HepG2 (cell line): Measurements from ENCODE around the gene LRIT1. TPM values are rescaled to one million over a fixed set of nuclear protein-coding genes. Genes with fewer than 3 reads are reported as not detected.

Experiments
- ATAC-seq: fragments of 200-7000 bp; cut with Tn5 transposase; 3 replicates; pipeline ENCODE4 v1.9.1; 2020; ENCODE audit warnings: mild to moderate bottlenecking, moderate library complexity
- BruUV-seq: library from RNA; stranded (reverse); fragments of 400-500 nt; replicated peaks from 2 replicates; lab custom pipeline; 2021; lab: Mats Ljungman, UMichigan
- CTCF ChIA-PET: fragments of 300-600 bp; formaldehyde crosslinking; extraction: SDS; loops from one replicate; lab custom pipeline; 2021; ENCODE audit warnings: low total read pairs, inconsistent platforms, low intra/inter-chr PET ratio; lab: Yijun Ruan, JAX
- POLR2A ChIA-PET: fragments of 350-600 bp; sonication (Branson Sonifier 250); formaldehyde crosslinking; loops from one replicate; lab custom pipeline; 2020; ENCODE audit warnings: antibody characterized with exemption, inconsistent platforms; lab: Yijun Ruan, JAX
- DNase-seq: peaks from one replicate; pipeline ENCODE4 v3.0.0-alpha.2; 2015; ENCODE audit warnings: low spot score
- FAIRE-seq: peaks from 3 replicates; lab custom pipeline; 2011; peaks lifted over from hg19 to GRCh38; lab: Jason Lieb, UNC
- H2AFZ ChIP-seq: one replicate; pipeline ENCODE4 v1.6.1; 2011; ENCODE audit warnings: low read length, inconsistent platforms
- H3K27ac ChIP-seq: fragments of 300-600 bp; 3 replicates; pipeline ENCODE4 v1.8.0; 2011; ENCODE audit warnings: mixed run types, mild to moderate bottlenecking, mixed read lengths, low read length, inconsistent platforms; ENCODE audit not compliant: insufficient read depth; ENCODE audit errors: extremely low read length
- H3K27me3 ChIP-seq, 2 experiments: fragments of 200-600 bp in 1 of 2; 2 replicates in 1 of 2; 3 replicates in 1 of 2; pipeline versions ENCODE4 v1.6.0 to v1.8.0; 2011; ENCODE audit warnings: low read length in 2 of 2, mild to moderate bottlenecking in 2 of 2, moderate library complexity in 2 of 2, inconsistent platforms in 1 of 2; ENCODE audit not compliant: insufficient read depth in 2 of 2, control insufficient read depth in 1 of 2
- H3K36me3 ChIP-seq, 2 experiments: fragments of 200-600 bp in 1 of 2; replicated peaks in 1 of 2; 2 replicates in 1 of 2; 3 replicates in 1 of 2; pipeline versions ENCODE4 v1.5.1 to v1.8.0; 2011; ENCODE audit warnings: low read length in 2 of 2, inconsistent platforms in 1 of 2; ENCODE audit not compliant: insufficient read depth in 2 of 2, control insufficient read depth in 1 of 2
- H3K4me1 ChIP-seq: 2 replicates; pipeline ENCODE4 v1.5.1; 2012; ENCODE audit warnings: low read length, inconsistent platforms; ENCODE audit not compliant: insufficient read depth
- H3K4me2 ChIP-seq: 2 replicates; pipeline ENCODE4 v1.6.0; 2011; ENCODE audit warnings: low read depth, low read length, inconsistent platforms
- H3K4me3 ChIP-seq, 3 experiments: fragments of 200-600 bp in 1 of 3; sonication (generic), shearing (Covaris generic) in 1 of 3; replicated peaks in 1 of 3; 2 replicates each; pipeline ENCODE4 v1.5.1; 2011 to 2016; ENCODE audit warnings: low read length in 3 of 3, inconsistent platforms in 2 of 3, low read depth in 2 of 3, mild to moderate bottlenecking in 2 of 3, control low read depth in 1 of 3, mixed read lengths in 1 of 3; ENCODE audit not compliant: insufficient read depth in 1 of 3
- H3K79me2 ChIP-seq: one replicate; pipeline ENCODE4 v1.6.1; 2011; ENCODE audit warnings: low read length, inconsistent platforms; ENCODE audit not compliant: insufficient read depth
- H3K9ac ChIP-seq: 2 replicates; pipeline ENCODE4 v1.6.0; 2011; ENCODE audit warnings: mild to moderate bottlenecking, low read depth, low read length, inconsistent platforms; ENCODE audit not compliant: insufficient read depth
- H3K9me3 ChIP-seq: 2 replicates; pipeline ENCODE4 v1.5.1; 2012; ENCODE audit warnings: mild to moderate bottlenecking, low read length
- H4K20me1 ChIP-seq: 2 replicates; pipeline ENCODE4 v1.6.0; 2011; ENCODE audit warnings: inconsistent platforms, mild to moderate bottlenecking, low read length, moderate library complexity; ENCODE audit not compliant: insufficient read depth
- AKNA ChIP-seq: sonication (generic); formaldehyde crosslinking; IDR thresholded peaks from 2 replicates; pipeline ENCODE4 v1.4.0; 2020; ENCODE audit warnings: missing genetic modification reagents, borderline replicate concordance
- ASH2L ChIP-seq: fragments of 300-600, 200-600 bp; sonication (generic); IDR thresholded peaks from 2 replicates; pipeline ENCODE4 v1.7.0; 2017; ENCODE audit warnings: low read depth, mild to moderate bottlenecking, moderate library complexity, mixed read lengths, low read length; ENCODE audit not compliant: insufficient read length
- CENPBD1 ChIP-seq: sonication (generic); formaldehyde crosslinking; IDR thresholded peaks from 2 replicates; pipeline ENCODE4 v1.8.0; 2022; ENCODE audit warnings: missing genetic modification reagents, low read depth, mild to moderate bottlenecking, borderline replicate concordance
- CREB3 ChIP-seq: sonication (generic); formaldehyde crosslinking; IDR thresholded peaks from 2 replicates; pipeline ENCODE4 v1.5.0; 2020; ENCODE audit warnings: missing genetic modification reagents
- GZF1 ChIP-seq: sonication (generic); formaldehyde crosslinking; IDR thresholded peaks from 2 replicates; pipeline ENCODE4 v1.5.1; 2020; ENCODE audit warnings: mild to moderate bottlenecking, missing genetic modification reagents
- MLLT10 ChIP-seq: sonication (generic); formaldehyde crosslinking; IDR thresholded peaks from 2 replicates; pipeline ENCODE4 v1.4.0; 2020; ENCODE audit warnings: missing genetic modification reagents
- NAIF1 ChIP-seq: sonication (generic); formaldehyde crosslinking; IDR thresholded peaks from 2 replicates; pipeline ENCODE4 v1.5.0; 2020; ENCODE audit warnings: mild to moderate bottlenecking, missing genetic modification reagents, borderline replicate concordance
- NFE2L2 ChIP-seq: fragments of 150-350 bp; IDR thresholded peaks from 2 replicates; pipeline ENCODE4 v1.6.1; 2014; ENCODE audit warnings: low read length
- SALL1 ChIP-seq: sonication (generic); formaldehyde crosslinking; IDR thresholded peaks from 2 replicates; pipeline ENCODE4 v1.8.0; 2022; ENCODE audit warnings: mild to moderate bottlenecking, missing genetic modification reagents
- SMAD1 ChIP-seq: sonication (generic); formaldehyde crosslinking; IDR thresholded peaks from 2 replicates; pipeline ENCODE4 v1.4.0; 2020; ENCODE audit warnings: missing genetic modification reagents, low read depth, mild to moderate bottlenecking, borderline replicate concordance
- SP140L ChIP-seq: sonication (generic); formaldehyde crosslinking; IDR thresholded peaks from 2 replicates; pipeline ENCODE4 v1.4.0; 2020; ENCODE audit warnings: missing genetic modification reagents, borderline replicate concordance
- ZFP1 ChIP-seq: IDR thresholded peaks from 2 replicates; pipeline ENCODE4 v1.6.1; 2016
- ZFP36L1 ChIP-seq: sonication (generic); formaldehyde crosslinking; IDR thresholded peaks from 2 replicates; pipeline ENCODE4 v1.8.0; 2022; ENCODE audit warnings: mild to moderate bottlenecking, missing genetic modification reagents, moderate library complexity
- ZNF274 ChIP-seq: sonication (generic); formaldehyde crosslinking; IDR thresholded peaks from 2 replicates; pipeline ENCODE4 v1.5.1; 2020; ENCODE audit warnings: mild to moderate bottlenecking, missing genetic modification reagents
- ZNF329 ChIP-seq: sonication (generic); formaldehyde crosslinking; IDR thresholded peaks from 2 replicates; pipeline ENCODE4 v1.9.0; 2021; ENCODE audit warnings: low read depth, mild to moderate bottlenecking, missing genetic modification reagents
- ZNF552 ChIP-seq: sonication (generic); formaldehyde crosslinking; IDR thresholded peaks from 2 replicates; pipeline ENCODE4 v1.9.0; 2022; ENCODE audit warnings: missing genetic modification reagents, mild to moderate bottlenecking, borderline replicate concordance
- ZNF670 ChIP-seq: sonication (generic); formaldehyde crosslinking; IDR thresholded peaks from 2 replicates; pipeline ENCODE4 v1.8.0; 2022; ENCODE audit warnings: mild to moderate bottlenecking, missing genetic modification reagents, borderline replicate concordance
- ZNF850 ChIP-seq: sonication (generic); formaldehyde crosslinking; conservative IDR thresholded peaks from 2 replicates; pipeline ENCODE4 v1.9.0; 2021; ENCODE audit warnings: mild to moderate bottlenecking, missing genetic modification reagents
- WGBS: methylation state at CpG from one replicate; pipeline ENCODE4 v1.1.6; 2017; ENCODE audit warnings: low lambda C conversion rate; 5-methylcytosine and 5-hydroxymethylcytosine counted together
- in situ Hi-C: cut with HindIII; loops from 2 replicates; pipeline ENCODE4 v1.10.0; 2017; ENCODE audit warnings: low pct_unique_long_range_greater_than_20kb; ENCODE audit not compliant: extremely low pct_ligation_motif_present
- intact Hi-C: fragments of 100-400 bp; cut with micrococcal nuclease; formaldehyde crosslinking; loops from one replicate; pipeline ENCODE4 v1.10.0; 2022; ENCODE audit not compliant: unreplicated experiment
- polyA plus RNA-seq, 8 experiments: library from polyadenylated mRNA; depleted of rRNA in 3 of 8; stranded (reverse) in 7 of 8; unstranded in 1 of 8; fragments of >200 nt; fragmentation: Illumina TruSeq in 4 of 8; extraction: Trizol in 4 of 8; gene quantifications; 2 replicates each; pipeline versions ENCODE4 v1.2.1 to v1.2.3, GENCODE V29; 2011 to 2016; ENCODE audit warnings: low read depth in 4 of 8, missing spikeins in 1 of 8, mixed read lengths in 1 of 8; ENCODE audit not compliant: insufficient read depth in 1 of 8
- total RNA-seq, 5 experiments: library from RNA; depleted of rRNA; stranded (reverse); fragments of >200 nt; fragmentation: Illumina TruSeq; extraction: Trizol; gene quantifications; 2 replicates each; pipeline ENCODE4 v1.2.3, GENCODE V29; 2016; ENCODE audit warnings: low read depth in 1 of 5

LRIT1 gene
- total and polyA plus RNA-seq, 2 of the 13 experiments (the other 11 are each of a cell fraction or from before 2014, with no cell fraction given) = not detected

GRCh38 chr10:84184517-84184916 lies 56.8 kb downstream of the LRIT1 start:
- POLR2A ChIA-PET = no interaction called here

GRCh38 chr10:84181631-84182030 lies 59.7 kb downstream of the LRIT1 start:
- ATAC-seq (no peak), FAIRE-seq (no peak), DNase-seq (no peak)
- BruUV-seq = no TSS peak
- no peaks in the 10 kb centered on the region for H3K4me1 ChIP-seq
- no peak overlapping the region for H3K4me3 ChIP-seq
- 27% methylated on average over 5 of the region's 5 CpGs for WGBS
- no peak overlapping the region for H3K4me2 ChIP-seq
- CTCF ChIA-PET = no interaction called here
- H2AFZ ChIP-seq = no peak overlapping the region
- intact Hi-C loops (no loop called here), in situ Hi-C loops (no loop called here)
- no peaks in the 10 kb centered on the region for H3K36me3 ChIP-seq
- H3K9me3 ChIP-seq = no peaks in the 10 kb centered on the region
- no peaks in the 10 kb centered on the region for H4K20me1 ChIP-seq
- POLR2A ChIA-PET = no interaction called here
- no peak overlapping the region for H3K27ac ChIP-seq
- no peak overlapping the region for H3K9ac ChIP-seq
- H3K79me2 ChIP-seq = no peaks in the 10 kb centered on the region
- H3K27me3 ChIP-seq = peaks cover 0 to 4% of the 10 kb centered on the region in 2 experiments; a peak in 1 of 5 replicates
- TF ChIP-seq SP140L (CRISPR knock-in tag) (no peak), ASH2L (no peak), ZFP36L1 (CRISPR knock-in tag) (no peak), SMAD1 (no peak), CENPBD1 (no peak), SALL1 (CRISPR knock-in tag) (no peak), CREB3 (CRISPR knock-in tag) (no peak), GZF1 (CRISPR knock-in tag) (no peak), MLLT10 (CRISPR knock-in tag) (no peak), AKNA (CRISPR knock-in tag) (no peak)

More at GRCh38 chr10:84184517-84184916, 56.8 kb downstream of the LRIT1 start:
- Histone ChIP-seq H3K9me3 (no peaks in the 10 kb centered on the region), H3K36me3 (no peaks in the 10 kb centered on the region), H3K9ac (no peak overlapping the region), H3K27me3 (peaks cover 4 to 8% of the 10 kb centered on the region in 2 experiments; a peak in 3 of 5 replicates), H3K4me1 (no peaks in the 10 kb centered on the region), H3K79me2 (no peaks in the 10 kb centered on the region), H3K4me3 (no peak overlapping the region), H4K20me1 (no peaks in the 10 kb centered on the region), H3K27ac (no peak overlapping the region), H2AFZ (no peak overlapping the region), H3K4me2 (no peak overlapping the region)
- CTCF ChIA-PET = no interaction called here
- in situ Hi-C loops (no loop called here), intact Hi-C loops (no loop called here)
- BruUV-seq = no TSS peak
- ATAC-seq (no peak; the same call in 2 of the 3 replicates), FAIRE-seq (no peak), DNase-seq (no peak)
- 0% methylated on average over 4 of the region's 4 CpGs for WGBS
- TF ChIP-seq ZNF670 (no peak), ZNF850 (CRISPR knock-in tag) (no peak), NAIF1 (CRISPR knock-in tag) (no peak), NFE2L2 (no peak), ZNF552 (CRISPR knock-in tag) (no peak), ZNF329 (no peak), ZNF274 (CRISPR knock-in tag) (no peak), ZFP1 (CRISPR knock-in tag) (no peak)
